GM18907 (cell line): Measurements from ENCODE around the gene TFF3.

Experiments used
- ATAC-seq: cut with Tn5 transposase; IDR thresholded peaks from one replicate; pipeline ENCODE4 v1.9.1; 2021; ENCODE audit warnings: mild to moderate bottlenecking, moderate library complexity; ENCODE audit not compliant: unreplicated experiment

The TFF3 gene

DNA sequence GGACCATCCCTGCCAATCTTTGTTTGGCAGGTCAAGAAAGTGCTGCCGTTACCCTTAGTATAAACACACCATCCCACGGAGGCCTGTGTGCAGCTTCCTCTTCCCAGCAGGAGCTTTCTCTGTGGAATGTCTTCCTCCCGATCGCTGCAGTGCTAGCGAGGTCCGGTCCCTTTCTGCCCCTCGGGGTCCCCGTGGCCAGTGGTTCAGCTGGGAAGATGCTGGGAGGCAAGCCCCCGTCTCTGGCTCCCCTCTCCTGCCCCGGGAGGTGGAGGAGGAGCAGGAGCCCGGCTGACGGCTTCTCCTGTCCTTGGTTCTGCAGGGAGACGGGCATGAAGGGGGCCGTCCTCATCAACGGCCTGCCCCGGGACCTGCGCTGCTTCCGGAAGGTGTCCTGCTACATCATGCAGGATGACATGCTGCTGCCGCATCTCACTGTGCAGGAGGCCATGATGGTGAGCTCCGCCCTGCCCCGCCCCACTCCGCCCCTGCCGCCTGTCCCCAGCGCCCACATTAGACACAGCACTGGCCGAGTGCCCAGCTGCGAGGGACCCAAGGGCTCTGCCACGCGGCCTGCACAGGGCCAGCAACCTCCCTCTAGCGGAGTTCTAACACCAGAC is 42.1 kb downstream of the TFF3 start:
- ATAC-seq = no peak

DNA sequence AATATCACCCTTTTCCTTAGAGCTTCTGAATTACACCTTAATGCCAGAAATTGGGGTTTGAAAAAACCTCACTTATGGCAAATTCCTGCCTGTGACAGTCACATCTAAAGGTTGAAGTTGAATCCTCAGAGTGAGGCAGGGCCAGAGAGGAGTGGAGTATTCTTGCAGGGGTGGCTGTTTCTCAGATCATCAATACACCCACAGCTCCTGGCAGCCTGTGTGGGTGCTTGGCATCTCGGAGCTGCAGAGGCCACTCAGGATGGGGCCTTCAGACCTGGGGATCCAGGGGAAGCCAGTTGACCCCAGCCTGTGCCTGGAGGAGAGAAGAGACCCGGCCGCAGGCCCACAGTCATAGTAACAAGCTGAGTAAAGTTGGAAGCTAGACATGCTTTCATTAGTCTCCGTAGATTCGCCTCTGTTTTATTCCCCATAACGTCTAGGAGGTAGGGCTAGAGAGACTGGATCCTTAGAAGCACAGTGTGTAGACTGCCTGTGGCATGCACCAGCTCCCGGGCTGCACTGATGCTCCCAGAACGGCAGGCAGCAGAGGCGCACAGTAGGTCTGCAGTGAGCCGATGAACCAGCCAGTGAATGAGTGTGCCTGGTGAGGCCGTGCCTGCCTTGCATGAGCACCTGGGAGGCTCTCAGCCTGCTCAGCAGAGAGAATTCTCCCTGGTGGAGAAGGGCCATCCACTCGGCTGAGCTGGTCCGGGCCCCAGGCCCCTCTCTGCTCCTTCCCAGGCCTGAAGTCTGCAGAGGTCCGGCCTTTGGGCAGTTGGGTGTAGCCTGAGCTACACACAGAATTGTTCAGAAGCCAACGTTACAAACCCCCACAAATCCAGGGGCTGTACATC is 42.9 kb downstream of the TFF3 start:
- no peak for ATAC-seq

DNA sequence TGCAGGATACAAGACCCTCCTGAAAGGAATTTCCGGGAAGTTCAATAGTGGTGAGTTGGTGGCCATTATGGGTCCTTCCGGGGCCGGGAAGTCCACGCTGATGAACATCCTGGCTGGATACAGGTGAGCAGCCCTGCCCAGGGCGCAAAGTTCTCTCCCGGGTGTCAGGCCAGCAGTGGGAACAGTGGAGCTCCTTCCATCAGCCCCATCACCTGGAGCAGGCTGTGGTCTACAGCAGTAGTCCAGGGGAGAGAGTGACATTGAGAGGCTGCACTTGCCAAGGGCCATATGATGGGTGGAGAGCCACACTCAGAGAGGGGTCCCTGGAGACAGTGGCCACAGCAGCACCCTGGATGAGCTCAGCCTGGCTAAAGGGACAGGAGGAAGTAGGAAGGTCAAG is 44.1 kb downstream of the TFF3 start:
- ATAC-seq = no peak

DNA sequence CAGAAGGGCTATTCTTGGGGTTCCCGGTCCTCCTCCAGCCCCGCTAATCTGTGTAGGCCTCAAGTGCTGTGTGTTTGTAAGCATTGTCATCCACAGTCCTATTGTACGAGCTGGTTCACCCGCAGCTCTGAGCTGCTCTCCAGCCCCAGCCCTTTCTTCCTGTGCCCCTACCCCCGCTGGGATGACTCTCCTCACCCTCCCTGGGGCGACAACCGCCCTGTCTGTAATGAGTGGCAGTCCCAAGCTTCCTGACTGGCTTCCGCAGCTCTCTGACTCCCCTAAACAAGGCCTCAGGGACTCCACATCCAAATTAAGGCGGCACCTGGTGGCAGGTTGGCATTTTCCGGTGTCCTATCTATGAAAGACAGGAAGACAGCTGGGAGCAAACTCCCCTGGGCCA is 45.8 kb downstream of the TFF3 start:
- ATAC-seq = no peak

DNA sequence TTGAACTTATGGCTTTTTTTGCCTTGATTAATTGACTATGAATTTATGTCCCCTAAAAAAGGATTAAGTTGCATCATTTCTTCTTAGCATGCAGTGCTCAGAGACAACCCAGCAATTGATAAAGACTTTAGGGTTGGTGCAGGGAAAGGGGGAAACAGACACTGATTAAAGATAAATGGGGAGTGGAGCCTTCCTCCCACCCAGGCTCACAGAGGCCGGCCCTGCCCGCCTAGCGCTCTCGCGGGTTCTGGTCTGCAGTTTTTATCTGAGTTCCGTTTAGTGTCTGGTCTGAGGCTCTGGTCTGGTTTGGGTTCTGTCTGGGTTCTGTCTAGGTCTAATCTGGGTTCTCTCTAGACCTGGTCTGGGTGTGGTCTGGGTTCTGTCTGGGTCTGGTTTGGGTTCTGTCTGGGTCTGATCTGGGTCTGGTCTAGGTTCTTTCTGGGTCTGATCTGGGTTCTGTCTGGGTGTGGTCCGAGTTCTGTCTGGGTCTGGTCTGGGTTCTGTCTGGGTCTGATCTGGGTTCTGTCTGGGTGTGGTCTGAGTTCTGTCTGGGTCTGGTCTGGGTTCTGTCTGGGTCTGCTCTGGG is 48.1 kb downstream of the TFF3 start:
- no peak for ATAC-seq

DNA sequence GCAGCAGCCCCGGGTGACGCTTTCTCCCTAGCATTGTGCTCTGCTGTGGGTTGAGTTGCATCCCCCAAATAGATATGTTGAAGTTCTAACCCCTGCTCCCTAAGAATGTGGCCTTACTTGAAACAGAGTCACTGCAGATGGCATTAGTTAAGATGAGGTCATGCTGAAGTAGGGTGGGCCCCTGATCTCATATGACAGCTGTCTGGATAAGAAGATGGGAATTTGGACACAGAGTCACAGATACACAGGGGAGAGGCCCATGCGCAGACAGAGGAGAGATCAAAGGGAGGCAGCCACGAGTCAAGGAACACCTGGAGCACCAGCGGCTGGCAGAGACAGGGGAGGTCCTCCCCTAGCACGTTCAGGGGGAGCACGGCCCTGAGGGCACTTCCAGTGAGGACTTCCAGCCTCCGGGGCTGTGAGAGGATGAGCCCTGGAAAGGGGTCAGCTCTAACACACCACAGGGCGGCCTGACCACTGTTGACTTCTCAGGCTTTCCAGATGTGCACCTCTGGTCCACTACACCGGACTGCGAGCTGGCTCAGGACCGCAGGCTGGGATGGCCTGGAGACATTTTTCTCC is 49.9 kb downstream of the TFF3 start:
- ATAC-seq = no peak

DNA sequence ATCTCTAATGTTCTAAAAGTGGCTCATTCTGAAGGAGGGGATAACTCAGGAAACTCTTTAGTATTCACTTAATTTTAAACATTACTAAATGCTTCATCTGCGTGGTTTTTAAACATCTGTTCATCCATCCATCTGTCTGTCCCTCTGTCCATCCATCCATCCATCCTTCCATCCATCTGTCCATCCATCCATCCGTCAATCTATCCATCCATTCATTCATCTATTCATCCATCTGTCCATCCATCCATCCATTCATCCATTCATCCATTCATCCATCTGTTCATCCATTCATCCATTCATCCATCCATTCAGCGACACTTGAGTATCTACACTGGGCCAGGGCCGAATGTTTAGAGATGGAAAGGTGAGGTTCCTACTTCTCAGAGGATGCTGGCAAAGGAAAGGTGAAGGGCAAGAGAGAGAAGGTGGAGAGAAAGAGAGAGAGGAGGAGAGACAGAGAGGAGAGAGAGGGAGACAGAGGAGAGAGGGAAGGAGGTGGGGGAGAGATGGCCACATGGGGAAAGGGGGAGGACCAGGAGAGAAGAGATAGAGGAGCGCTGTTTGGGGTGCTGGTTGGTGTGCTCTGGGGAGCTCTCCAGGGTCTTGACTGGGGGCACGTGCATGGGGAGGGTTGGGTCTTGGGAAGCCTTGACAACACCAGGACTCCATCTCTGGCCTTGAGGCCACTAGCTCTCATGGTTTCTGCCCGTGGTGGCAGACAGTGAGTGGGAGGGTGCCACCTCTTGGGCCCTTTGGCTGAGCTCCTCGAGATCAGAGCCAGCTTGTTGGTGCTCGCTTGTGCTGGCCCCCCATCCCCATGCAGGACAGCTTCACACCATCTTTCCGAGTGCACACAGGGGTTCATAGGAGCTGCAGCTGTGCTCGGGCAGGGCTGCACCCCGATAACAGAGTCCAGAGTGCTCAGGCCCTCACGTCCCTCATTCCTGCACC is 50.7 kb downstream of the TFF3 start:
- ATAC-seq = no peak

DNA sequence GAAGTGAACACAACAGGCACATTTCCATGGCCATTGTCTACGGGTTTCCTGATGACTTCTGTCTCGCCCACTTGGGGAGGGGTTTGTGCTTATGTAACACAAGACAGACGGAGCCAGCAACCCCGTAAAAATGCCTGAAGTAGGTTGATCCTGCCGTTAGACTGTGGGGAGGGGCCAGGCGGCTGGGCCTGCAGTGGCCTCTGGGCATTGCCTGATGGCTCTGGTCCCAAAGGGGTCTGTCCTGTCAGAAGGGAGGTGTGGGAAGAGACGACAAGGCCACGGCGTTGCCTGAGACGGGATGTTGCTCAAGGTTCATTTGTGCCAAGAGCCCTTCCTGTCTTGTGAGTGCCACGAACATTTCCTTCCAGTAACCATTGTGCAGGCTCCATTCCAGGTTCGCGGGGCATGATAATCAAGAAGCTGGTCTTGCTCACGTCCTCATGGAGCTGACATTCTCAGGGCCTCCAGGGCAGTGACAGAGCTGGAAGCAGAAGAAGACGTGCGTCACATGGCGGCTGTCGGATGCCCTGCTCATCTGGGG is 51.5 kb downstream of the TFF3 start:
- ATAC-seq = no peak

DNA sequence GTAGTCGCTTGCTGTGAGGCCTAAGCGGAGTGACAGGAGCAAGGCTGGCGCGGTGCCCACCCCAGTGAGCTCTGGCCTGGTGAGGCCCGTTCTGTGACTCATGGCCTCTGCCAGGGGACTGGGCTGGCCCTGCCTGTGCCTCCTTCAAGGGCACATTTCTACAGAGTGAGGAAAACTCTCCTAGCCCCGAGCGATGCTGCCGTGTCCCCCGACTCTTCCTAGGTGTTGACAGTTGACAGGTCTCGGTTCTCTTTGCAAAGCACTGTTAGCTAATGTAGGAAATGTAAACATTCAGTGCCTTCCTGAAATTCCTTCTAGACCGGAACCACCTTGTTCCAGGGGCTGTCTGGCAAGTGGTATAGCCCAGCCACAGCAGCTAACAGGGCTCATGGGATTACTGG is 52.4 kb downstream of the TFF3 start:
- ATAC-seq = no peak

DNA sequence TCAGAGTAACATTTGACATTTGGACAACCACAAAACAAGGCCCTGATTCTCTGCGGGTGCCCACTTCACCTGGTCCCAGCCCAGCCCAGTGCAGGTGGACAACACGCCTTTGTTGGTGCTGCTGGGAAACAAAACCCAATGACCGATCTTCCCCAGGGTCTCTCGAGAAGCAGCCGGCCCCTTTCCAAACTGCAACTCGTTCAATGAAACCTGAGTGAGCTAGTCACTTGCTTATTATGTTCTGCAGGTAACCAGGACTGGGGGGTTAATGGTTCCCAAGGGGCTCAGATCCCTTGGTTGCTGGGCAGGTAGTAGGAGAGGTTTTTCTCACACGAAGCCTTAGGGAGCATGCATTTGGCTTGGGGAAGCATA is 53.4 kb downstream of the TFF3 start:
- no peak for ATAC-seq
